GM12878 (cell line): Measurements from ENCODE around the gene PLEKHM3.

Experiments
- EP300 ChIP-seq, 2 experiments: fragments of 150-350 bp in 1 of 2; IDR thresholded peaks; 2 replicates each; pipeline ENCODE4 v1.6.1; 2011 to 2012; ENCODE audit warnings: low read depth in 2 of 2, low read length in 2 of 2, borderline replicate concordance in 1 of 2, improper control_type of control experiment in 1 of 2, inconsistent platforms in 1 of 2; ENCODE audit not compliant: control insufficient read depth in 1 of 2
- ETV6 ChIP-seq, 2 experiments: fragments of 450-650 bp in 1 of 2; IDR thresholded peaks in 1 of 2; conservative IDR thresholded peaks in 1 of 2; 2 replicates each; pipeline ENCODE4 v1.6.1; 2014; ENCODE audit warnings: antibody characterized with exemption in 1 of 2, borderline replicate concordance in 1 of 2, low read depth in 1 of 2, mild to moderate bottlenecking in 1 of 2, moderate library complexity in 1 of 2
- KDM1A ChIP-seq: fragments of 200-600 bp; sonication (generic); IDR thresholded peaks from 2 replicates; pipeline ENCODE4 v1.6.1; 2016; ENCODE audit warnings: borderline replicate concordance
- NFXL1 ChIP-seq: fragments of 450-650 bp; IDR thresholded peaks from 2 replicates; pipeline ENCODE4 v1.6.1; 2017; ENCODE audit warnings: antibody characterized with exemption, mild to moderate bottlenecking, borderline replicate concordance
- NRF1 ChIP-seq: conservative IDR thresholded peaks from 2 replicates; pipeline ENCODE4 v1.6.1; 2011; ENCODE audit warnings: mild to moderate bottlenecking, low read depth, low read length, improper control_type of control experiment
- POLR2A ChIP-seq: IDR thresholded peaks from 2 replicates; pipeline ENCODE4 v1.6.1; 2011; ENCODE audit warnings: low read depth, mild to moderate bottlenecking, low read length
- POLR2AphosphoS5 ChIP-seq: IDR thresholded peaks from 2 replicates; pipeline ENCODE4 v1.6.1; 2011; ENCODE audit warnings: mild to moderate bottlenecking, low read length, inconsistent platforms
- SMC3 ChIP-seq: IDR thresholded peaks from 2 replicates; pipeline ENCODE4 v1.6.1; 2011; ENCODE audit warnings: low read length, improper control_type of control experiment, borderline replicate concordance
- TF ChIP-seq, protein P1 (sequence below), 3 experiments: IDR thresholded peaks in 2 of 3; conservative IDR thresholded peaks in 1 of 3; 2 replicates each; pipeline ENCODE4 v1.5.1; 2011; ENCODE audit warnings: low read depth in 3 of 3, low read length in 3 of 3, mild to moderate bottlenecking in 3 of 3, control low read depth in 2 of 3, moderate library complexity in 2 of 3, inconsistent platforms in 1 of 3, mixed read lengths in 1 of 3; ENCODE audit not compliant: control insufficient read depth in 2 of 3, insufficient read depth in 1 of 3; ENCODE audit errors: extremely low read depth in 1 of 3
- TF ChIP-seq, protein P2 (sequence below): IDR thresholded peaks from 2 replicates; pipeline ENCODE4 v1.6.1; 2012; ENCODE audit warnings: mild to moderate bottlenecking, low read depth, low read length

DNA sequence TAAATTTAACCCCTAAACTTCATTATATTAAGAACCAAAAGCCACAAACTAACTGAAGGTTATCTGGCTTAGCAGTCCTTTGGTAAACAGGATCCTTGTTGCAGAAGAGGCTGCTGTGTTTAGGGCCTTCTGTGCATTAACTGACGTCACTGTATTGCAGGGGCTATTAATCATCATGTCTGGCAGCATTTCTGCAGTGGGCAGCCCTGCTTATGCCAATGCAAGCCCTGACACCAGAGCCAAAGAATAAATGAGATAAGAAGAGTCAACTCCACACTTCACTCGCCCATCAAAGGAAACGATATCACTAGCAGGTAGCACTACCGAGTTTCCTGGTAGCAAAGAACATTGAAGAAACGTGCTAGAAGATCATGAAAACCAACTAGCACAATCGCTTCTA is 110.6 kb downstream of the PLEKHM3 start:
- TF ChIP-seq, protein P1, sequence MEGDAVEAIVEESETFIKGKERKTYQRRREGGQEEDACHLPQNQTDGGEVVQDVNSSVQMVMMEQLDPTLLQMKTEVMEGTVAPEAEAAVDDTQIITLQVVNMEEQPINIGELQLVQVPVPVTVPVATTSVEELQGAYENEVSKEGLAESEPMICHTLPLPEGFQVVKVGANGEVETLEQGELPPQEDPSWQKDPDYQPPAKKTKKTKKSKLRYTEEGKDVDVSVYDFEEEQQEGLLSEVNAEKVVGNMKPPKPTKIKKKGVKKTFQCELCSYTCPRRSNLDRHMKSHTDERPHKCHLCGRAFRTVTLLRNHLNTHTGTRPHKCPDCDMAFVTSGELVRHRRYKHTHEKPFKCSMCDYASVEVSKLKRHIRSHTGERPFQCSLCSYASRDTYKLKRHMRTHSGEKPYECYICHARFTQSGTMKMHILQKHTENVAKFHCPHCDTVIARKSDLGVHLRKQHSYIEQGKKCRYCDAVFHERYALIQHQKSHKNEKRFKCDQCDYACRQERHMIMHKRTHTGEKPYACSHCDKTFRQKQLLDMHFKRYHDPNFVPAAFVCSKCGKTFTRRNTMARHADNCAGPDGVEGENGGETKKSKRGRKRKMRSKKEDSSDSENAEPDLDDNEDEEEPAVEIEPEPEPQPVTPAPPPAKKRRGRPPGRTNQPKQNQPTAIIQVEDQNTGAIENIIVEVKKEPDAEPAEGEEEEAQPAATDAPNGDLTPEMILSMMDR (IDR thresholded peaks at IDR 0.05 in 2 of 3, conservative IDR thresholded peaks at IDR 0.05 in 1 of 3; ENCODE audit: control insufficient read depth in 2 of 3, extremely low read depth in 1 of 3, insufficient read depth in 1 of 3, low read depth in 3 of 3, low read length in 3 of 3) = no peak
- TF ChIP-seq POLR2A (no peak), ETV6 (conservative IDR thresholded peaks at IDR 0.05 in 1 of 2, IDR thresholded peaks at IDR 0.05 in 1 of 2; ENCODE audit: borderline replicate concordance in 1 of 2, low read depth in 1 of 2) (no peak), EP300 (IDR thresholded peaks at IDR 0.05; ENCODE audit: borderline replicate concordance in 1 of 2, control insufficient read depth in 1 of 2, low read depth in 2 of 2, low read length in 2 of 2) (no peak), SMC3 (no peak), NFXL1 (no peak), KDM1A (no peak), POLR2AphosphoS5 (no peak), NRF1 (no peak)
- TF ChIP-seq, protein P2, sequence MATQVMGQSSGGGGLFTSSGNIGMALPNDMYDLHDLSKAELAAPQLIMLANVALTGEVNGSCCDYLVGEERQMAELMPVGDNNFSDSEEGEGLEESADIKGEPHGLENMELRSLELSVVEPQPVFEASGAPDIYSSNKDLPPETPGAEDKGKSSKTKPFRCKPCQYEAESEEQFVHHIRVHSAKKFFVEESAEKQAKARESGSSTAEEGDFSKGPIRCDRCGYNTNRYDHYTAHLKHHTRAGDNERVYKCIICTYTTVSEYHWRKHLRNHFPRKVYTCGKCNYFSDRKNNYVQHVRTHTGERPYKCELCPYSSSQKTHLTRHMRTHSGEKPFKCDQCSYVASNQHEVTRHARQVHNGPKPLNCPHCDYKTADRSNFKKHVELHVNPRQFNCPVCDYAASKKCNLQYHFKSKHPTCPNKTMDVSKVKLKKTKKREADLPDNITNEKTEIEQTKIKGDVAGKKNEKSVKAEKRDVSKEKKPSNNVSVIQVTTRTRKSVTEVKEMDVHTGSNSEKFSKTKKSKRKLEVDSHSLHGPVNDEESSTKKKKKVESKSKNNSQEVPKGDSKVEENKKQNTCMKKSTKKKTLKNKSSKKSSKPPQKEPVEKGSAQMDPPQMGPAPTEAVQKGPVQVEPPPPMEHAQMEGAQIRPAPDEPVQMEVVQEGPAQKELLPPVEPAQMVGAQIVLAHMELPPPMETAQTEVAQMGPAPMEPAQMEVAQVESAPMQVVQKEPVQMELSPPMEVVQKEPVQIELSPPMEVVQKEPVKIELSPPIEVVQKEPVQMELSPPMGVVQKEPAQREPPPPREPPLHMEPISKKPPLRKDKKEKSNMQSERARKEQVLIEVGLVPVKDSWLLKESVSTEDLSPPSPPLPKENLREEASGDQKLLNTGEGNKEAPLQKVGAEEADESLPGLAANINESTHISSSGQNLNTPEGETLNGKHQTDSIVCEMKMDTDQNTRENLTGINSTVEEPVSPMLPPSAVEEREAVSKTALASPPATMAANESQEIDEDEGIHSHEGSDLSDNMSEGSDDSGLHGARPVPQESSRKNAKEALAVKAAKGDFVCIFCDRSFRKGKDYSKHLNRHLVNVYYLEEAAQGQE = no peak
